GM19463 (cell line): ENCODE results near the gene SLC9A6.

Source experiments
- ATAC-seq: cut with Tn5 transposase; IDR thresholded peaks from one replicate; pipeline ENCODE4 v1.9.1; 2021; ENCODE audit warnings: mild to moderate bottlenecking, moderate library complexity; ENCODE audit not compliant: unreplicated experiment

SLC9A6 gene

GRCh38 chrX:135985157-135985972 is at the start of gene SLC9A6:
TSS of gene SLC9A6 (plus strand) at chrX:135985435. CDS start at chrX:135985659, 224 bp downstream.
- peak; percentile 95 for ATAC-seq

- ATAC-seq = no peak
Measured at GRCh38 chrX:135944486-135944885, 40.7 kb upstream of the SLC9A6 start.

GRCh38 chrX:135951291-135951690 is 33.9 kb upstream of the SLC9A6 start:
- no peak for ATAC-seq

- ATAC-seq = no peak
Measured at GRCh38 chrX:135973025-135973547, 12.1 kb upstream of the SLC9A6 start.

GRCh38 chrX:135973548-135974278 is 11.5 kb upstream of the SLC9A6 start, which contains the start of gene MMGT1:
TSS of gene MMGT1 (minus strand) at chrX:135973988. CDS start at chrX:135973675, 313 bp downstream.
- peak; percentile 84 for ATAC-seq

GRCh38 chrX:135974279-135974856 is 10.9 kb upstream of the SLC9A6 start:
- ATAC-seq = no peak

- no peak for ATAC-seq
Measured at GRCh38 chrX:135975421-135975820, 9.8 kb upstream of the SLC9A6 start.

GRCh38 chrX:135977611-135978010 is 7.6 kb upstream of the SLC9A6 start:
- ATAC-seq = no peak

- ATAC-seq = no peak
Measured at GRCh38 chrX:135981010-135981409, 4.2 kb upstream of the SLC9A6 start.

- ATAC-seq = no peak
Measured at GRCh38 chrX:135981668-135982067, 3.6 kb upstream of the SLC9A6 start.

- no peak for ATAC-seq
Measured at GRCh38 chrX:135982860-135983259, 2.4 kb upstream of the SLC9A6 start.

GRCh38 chrX:135984256-135984655 is 979 bp upstream of the SLC9A6 start:
- ATAC-seq = no peak

- no peak for ATAC-seq
Measured at GRCh38 chrX:135984791-135985156, 461 bp upstream of the SLC9A6 start.

- ATAC-seq = no peak
Measured at GRCh38 chrX:135985973-135986310, 707 bp downstream of the SLC9A6 start.

GRCh38 chrX:135988245-135988644 is 3.0 kb downstream of the SLC9A6 start:
- no peak for ATAC-seq

- ATAC-seq = no peak
Measured at GRCh38 chrX:136015016-136015415, 29.8 kb downstream of the SLC9A6 start.

GRCh38 chrX:136016881-136017280 is 31.6 kb downstream of the SLC9A6 start:
- no peak for ATAC-seq

- no peak for ATAC-seq
Measured at GRCh38 chrX:136019226-136019625, 34.0 kb downstream of the SLC9A6 start.

- ATAC-seq = peak; percentile 85
Measured at GRCh38 chrX:136021160-136021559, 35.9 kb downstream of the SLC9A6 start.

- ATAC-seq = peak; percentile 69
Measured at GRCh38 chrX:136021903-136022302, 36.7 kb downstream of the SLC9A6 start.

- ATAC-seq = no peak
Measured at GRCh38 chrX:136025091-136025490, 39.9 kb downstream of the SLC9A6 start.
